ENCODE results near the gene ESR1.

DNA sequence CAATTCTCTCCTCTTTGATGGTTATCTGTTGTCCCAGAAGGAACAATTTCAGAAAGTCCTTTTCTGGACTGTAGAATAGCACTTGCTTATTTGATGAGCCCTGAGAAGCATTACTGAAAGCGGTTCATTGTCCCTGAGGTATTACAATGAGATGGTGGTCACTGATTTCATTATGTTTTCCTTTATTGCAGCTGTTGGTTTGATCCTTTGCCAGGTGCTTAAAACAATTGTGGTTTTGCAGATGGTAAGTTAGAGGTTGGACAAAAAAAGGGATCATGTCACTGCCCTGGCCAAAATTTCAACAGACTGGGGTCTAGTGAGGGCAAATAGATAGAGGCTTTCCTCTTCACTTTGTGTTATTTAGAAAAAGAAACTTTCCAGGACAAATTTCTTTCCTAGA is 61.9 kb downstream of the ESR1 start:
- TF ChIP-seq, protein P1, sequence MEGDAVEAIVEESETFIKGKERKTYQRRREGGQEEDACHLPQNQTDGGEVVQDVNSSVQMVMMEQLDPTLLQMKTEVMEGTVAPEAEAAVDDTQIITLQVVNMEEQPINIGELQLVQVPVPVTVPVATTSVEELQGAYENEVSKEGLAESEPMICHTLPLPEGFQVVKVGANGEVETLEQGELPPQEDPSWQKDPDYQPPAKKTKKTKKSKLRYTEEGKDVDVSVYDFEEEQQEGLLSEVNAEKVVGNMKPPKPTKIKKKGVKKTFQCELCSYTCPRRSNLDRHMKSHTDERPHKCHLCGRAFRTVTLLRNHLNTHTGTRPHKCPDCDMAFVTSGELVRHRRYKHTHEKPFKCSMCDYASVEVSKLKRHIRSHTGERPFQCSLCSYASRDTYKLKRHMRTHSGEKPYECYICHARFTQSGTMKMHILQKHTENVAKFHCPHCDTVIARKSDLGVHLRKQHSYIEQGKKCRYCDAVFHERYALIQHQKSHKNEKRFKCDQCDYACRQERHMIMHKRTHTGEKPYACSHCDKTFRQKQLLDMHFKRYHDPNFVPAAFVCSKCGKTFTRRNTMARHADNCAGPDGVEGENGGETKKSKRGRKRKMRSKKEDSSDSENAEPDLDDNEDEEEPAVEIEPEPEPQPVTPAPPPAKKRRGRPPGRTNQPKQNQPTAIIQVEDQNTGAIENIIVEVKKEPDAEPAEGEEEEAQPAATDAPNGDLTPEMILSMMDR (IDR thresholded peaks at IDR 0.05; ENCODE audit: low read depth, low read length, poor library complexity, severe bottlenecking) = no peak
- no peak for TF ChIP-seq EZH2phosphoT487 (IDR thresholded peaks at IDR 0.05; ENCODE audit: borderline replicate concordance, low read length)

Measured in DOHH2 (cell line).